AG08396 (cell line): ENCODE measurements around the gene SLC35B3.
"Not testable (repeated sequence)": the region's sequence is repeated elsewhere in the genome, so short reads cannot be mapped to it uniquely, and the experiment has no call there.

Source experiments
- DNase-seq: peaks from one replicate; pipeline ENCODE4 v3.0.0; 2012; ENCODE audit warnings: low spot score, mixed read lengths

The SLC35B3 gene

DNA sequence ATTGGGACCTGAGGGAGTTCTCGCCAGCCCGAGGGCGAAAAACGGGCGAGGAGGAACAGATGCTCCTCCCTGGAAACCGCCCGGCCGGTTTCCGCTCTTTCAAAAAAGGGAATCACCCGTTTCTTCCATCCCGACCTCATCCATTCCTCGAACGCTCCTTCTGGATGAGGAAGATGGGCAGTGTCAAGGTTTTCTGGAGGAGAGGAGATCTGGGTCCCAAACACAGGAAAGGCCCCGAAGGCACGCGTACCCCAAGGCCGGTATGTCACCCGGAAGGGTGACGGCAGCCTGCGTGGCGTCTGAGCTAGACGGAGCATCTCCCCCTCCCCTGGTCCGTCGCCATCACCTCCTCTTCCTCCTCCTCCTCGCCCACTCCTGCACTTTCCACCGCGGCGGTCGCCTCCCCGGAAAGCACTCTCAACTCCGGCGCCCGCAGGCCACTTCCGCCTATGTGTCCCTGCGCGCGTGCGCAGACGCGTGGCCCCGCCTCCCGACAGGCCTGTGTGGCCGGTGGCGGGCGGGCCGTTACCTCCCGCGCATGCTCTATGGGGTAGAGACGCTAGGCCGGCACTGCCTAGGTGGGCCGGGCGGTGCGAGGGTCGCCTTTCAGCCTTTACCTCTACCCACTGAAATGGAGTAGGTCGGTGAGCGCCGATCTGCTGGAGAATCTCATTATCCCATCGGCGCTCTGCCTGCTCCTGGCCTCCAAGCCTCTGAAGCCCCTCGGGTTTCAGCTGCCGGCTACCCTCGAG is at the start of gene SLC35B3:
TSS of gene SLC35B3 (minus strand) at position 453 of the 752 bp plus-strand sequence.
- peak; percentile 99 for DNase-seq

- DNase-seq, result no peak
These were observed 48.3 kb upstream of the SLC35B3 start for GRCh38 chr6:8483650-8484049.

DNA sequence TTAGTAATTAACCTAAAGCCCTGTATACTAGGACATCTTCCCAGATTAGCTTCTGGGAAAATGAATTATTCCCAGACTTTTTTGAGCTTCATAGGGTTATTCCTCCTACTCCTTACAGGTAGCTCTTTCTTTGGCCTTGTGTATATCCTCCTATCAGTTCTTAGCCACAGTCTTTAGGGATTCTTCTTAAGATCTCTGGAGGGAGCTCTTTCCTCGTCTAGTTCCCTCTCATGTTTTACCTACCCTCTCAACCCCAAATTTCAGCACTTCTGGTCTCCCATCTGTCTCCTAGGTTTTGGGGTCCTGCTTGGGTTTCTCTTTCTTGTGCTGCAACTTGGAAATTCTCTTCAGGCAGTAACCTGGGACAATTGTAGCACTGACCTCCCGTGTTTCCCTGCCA is 46.4 kb upstream of the SLC35B3 start:
- DNase-seq, result no peak

GRCh38 chr6:8478418-8478817 is 43.1 kb upstream of the SLC35B3 start:
- DNase-seq, result no peak

DNA sequence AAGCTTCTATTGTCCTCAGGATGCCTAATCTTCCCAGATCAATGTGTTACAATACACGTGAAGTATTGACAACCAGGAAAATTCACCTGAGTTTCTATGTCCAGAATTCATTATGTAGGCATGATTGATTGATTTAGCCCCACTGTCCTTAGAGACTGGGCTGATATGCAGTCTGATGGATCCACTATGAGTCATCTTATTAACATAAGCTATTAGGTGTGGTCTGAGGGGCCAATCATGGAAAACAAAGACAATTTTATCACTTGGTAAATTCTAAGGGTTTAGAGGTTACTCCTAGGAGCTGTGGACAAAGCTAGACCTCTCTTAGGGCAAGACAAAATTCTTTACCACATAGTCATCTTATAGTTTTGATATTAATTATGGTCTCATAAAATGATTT is 41.3 kb upstream of the SLC35B3 start:
- no peak for DNase-seq

DNA sequence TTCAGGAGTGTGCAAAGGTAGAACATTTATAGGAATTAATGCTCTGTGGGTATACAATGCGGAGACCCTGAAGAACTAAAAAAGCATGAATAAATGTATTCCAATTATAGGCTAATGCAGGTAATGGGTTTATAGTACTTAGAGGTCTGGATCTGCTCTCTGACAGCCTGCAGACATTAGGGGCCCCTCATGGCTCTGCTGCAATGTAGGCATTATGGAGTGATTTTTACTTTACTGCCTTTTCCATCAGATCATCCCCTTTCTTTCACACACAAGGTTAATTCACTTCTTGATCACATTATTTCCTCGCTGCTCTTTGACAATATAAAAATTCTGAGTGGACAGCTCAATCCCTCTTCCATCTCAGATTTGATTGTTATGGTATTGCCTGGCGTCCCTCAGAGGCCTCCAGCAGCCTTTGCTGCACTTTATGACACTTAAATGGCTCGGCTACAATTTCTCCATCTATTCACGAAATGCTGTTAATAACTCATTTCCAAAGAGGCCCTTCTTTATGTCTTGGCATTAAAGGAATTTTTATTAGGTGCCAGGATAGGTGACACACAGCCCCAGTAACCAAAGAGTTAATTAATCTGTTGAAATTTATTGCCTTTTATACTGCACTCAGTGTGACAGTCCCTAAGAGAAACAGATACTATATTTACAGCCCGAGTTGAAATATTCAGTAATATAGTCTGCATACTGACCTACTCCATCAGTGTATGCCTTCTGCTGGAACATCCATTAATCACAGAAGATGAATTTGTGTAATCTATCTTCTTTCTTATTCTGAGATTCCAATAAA is 33.4 kb upstream of the SLC35B3 start:
- no peak for DNase-seq

DNA sequence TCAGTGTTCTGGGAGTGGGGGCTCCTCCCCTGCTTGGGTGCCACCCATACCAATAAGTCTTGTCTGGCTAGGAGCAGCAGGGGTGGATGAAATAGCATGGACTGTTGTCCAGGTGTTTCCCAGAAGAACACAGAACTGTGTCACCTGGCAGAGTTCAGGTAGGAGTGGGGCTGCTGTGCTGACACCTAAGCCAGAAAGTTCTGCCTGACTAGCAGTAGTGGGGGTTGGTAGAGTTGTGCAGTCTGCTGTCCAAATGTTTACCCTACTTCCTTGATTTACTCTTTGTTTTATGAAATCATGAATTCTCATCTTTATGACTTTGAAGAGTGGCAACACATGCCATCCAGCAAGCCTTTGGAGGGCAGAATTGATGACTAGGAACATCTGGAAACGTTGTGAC is 27.3 kb upstream of the SLC35B3 start:
- no peak for DNase-seq

DNA sequence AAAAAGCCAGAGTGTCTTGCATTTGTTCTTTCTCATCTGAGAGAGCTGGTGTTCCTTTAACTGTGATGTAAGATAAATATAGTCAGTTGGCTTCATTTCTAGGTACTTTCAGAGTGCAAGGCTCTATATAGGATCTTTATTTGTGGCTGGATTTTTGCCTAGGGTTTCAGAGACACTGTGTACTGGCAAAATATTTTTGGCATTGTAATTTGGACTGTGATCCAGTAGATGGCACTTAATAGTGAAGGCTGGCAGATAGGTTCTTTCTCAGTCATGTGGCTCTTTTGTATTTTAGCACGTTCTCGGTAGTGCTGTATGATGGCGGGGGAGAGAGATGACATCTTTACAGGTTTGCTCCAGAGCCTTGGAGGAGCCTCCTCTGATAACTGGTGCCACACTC is 26.8 kb upstream of the SLC35B3 start:
- no peak for DNase-seq

DNA sequence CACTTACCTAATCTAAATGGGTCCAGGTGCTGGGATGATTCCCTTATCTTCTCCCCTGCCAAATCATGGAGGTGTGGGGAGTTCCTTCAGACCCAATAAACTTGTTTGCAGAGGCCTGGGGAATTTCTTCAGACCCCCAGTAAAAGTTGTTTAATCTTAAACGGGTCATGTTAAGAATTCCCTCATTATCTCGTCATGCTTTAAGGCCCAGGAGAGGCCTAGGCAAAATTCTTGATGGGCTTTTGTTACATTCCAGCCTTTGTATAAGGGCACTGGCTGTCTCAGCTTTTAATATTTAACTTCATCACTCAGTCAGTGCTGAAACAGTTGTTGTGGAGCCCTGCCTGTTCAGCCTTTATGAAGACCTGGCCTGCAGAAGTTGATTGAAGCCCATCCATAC is 11.0 kb upstream of the SLC35B3 start:
- DNase-seq, result no peak

DNA sequence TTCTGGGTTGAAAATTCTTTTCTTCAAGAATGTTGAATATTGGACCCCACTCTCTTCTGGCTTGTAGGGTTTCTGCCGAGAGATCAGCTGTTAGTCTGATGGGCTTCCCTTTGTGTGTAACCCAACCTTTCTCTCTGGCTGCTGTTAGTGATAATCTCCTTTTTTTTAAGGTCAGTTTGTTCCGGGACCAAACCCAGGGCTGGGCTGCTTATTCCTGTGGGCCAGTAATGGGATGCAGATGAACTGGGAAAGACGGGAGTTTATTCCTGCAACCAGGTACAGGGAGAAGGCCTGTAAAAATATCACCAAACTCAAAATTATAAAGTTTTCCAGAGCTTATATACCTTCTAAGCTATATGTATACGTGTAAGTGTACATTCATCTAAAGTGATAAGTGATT is 10.6 kb upstream of the SLC35B3 start:
- not testable (repeated sequence) for DNase-seq

- no peak for DNase-seq
These were observed 6.8 kb upstream of the SLC35B3 start for GRCh38 chr6:8442150-8442549.

GRCh38 chr6:8441452-8441851 is 6.1 kb upstream of the SLC35B3 start:
- no peak for DNase-seq

- DNase-seq, result no peak
These were observed 4.4 kb upstream of the SLC35B3 start for GRCh38 chr6:8439601-8440268.

DNA sequence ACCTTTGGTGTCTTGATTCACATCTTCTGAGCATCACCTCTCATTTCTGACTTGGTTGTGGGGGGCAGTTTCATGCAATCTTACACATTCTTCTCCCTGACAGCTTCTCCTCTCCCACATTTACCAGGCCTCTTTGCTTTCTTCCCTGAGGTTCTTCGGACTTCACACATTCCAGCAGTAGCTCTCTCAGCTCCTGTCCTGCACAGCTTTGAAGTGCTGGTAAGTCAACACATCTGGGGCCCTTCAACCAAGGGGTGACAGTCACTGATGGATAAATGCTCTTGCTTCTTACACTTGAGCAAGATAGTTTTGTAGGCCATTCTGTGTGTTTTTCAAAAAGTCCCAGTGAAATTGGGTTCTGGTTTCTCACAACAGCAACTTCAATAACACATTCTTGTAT is 2.5 kb upstream of the SLC35B3 start:
- no peak for DNase-seq

DNA sequence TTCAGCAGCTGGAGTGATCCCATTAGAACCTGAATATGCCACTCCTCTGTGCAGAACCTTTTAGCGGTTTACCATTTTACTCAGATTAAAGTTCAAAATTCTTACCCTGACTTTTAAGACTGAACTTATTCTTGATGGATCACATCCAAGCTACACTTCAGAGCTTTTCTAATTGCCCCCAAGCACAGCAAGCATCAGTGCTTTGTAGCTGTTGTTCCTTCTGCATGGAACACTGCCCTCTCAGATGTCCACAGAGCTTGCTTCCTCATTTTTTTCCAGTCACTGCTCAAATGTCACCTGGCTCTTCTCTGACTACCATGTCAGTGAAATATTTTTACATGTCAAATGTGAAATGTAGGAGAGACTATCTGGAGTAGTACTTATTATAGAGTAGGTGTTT is 1.6 kb upstream of the SLC35B3 start:
- no peak for DNase-seq

GRCh38 chr6:8435845-8436168 is 462 bp upstream of the SLC35B3 start:
- DNase-seq, result no peak

GRCh38 chr6:8434727-8435092 is 635 bp downstream of the SLC35B3 start:
- no peak for DNase-seq

DNA sequence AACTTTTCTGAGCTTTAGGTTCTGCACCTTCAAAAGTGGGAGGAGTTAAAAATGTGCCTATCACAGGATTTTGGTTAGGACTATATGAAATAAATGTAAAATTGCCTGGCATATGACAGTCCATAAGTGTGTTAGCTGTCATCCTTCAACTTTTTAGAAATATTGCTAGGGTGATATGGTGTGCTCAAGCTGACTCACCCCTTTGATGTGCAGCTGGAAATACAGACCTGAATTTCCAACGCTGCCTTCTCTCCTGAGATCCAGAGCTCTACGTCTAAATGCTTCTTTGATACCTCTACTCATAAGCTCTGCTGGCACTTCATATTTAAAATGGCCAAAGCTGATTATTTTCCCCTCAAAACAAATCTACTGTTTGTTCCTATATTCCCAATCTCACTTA is 2.7 kb downstream of the SLC35B3 start:
- no peak for DNase-seq

DNA sequence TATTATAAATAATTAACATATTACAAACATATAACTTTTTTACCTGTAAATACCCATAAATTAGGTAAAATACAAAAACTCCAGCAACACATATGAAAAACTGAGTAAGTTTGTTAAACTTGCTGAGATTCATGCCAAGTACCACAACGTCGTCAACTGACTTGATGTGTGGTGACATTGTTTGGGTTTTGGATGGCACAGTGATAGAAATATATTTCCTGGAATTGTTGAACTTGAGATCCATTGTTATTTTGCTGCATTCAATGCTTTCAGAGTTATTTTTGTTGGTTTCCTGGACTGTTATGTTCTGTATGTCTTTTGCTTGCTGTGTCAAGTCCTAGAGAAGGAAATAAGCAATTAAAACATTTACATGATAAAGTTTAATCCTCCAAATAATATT is 5.5 kb downstream of the SLC35B3 start:
- no peak for DNase-seq

GRCh38 chr6:8426544-8426943 is 8.8 kb downstream of the SLC35B3 start:
- DNase-seq, result not testable (repeated sequence)

GRCh38 chr6:8420031-8420588 is 15.2 kb downstream of the SLC35B3 start:
- DNase-seq, result no peak

DNA sequence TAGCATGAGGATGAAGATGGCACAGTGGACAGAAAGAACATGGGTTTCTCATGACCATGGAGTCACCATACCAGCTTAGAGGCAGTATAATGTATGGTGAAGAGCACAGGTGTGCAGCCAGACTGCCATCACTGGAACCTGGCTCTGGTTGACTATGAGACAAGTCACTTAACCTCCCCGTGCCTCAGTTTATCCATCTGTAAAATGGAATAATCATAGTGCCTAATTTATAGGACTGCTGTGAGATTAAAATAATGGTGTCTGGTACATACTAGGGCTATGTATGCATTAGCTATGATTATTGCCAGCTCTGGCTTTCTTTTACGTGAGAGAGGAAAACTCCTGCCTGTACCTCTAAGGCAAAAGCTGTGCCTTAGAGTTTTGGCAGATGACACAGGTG is 19.4 kb downstream of the SLC35B3 start:
- no peak for DNase-seq

GRCh38 chr6:8415280-8415679 is 20.1 kb downstream of the SLC35B3 start:
- DNase-seq, result no peak
